GM13977 (cell line): ENCODE measurements around the gene FAM200C.

Source experiments
- DNase-seq: peaks from one replicate; pipeline ENCODE4 v3.0.0; 2012; ENCODE audit warnings: low spot score
- CTCF ChIP-seq: IDR thresholded peaks from 2 replicates; pipeline ENCODE4 v1.5.1; 2012; ENCODE audit warnings: mild to moderate bottlenecking, control low read depth; ENCODE audit not compliant: insufficient read depth; ENCODE audit errors: extremely low read depth, missing control alignments
- in situ Hi-C: fragments of 300-500 bp; cut with MboI; formaldehyde crosslinking; loops from one replicate; pipeline ENCODE4 v1.12.0; 2022; ENCODE audit warnings: low sequenced_read_pairs, low pct_unique_long_range_greater_than_20kb, mixed read lengths, inconsistent platforms; ENCODE audit not compliant: unreplicated experiment

The FAM200C gene

GRCh38 chr5:160363211-160363610 lies 36.6 kb downstream of the FAM200C start:
- in situ Hi-C loops, result no loop called here
- no peak for TF ChIP-seq CTCF
- DNase-seq, result no peak

GRCh38 chr5:160361624-160362228 lies 38.1 kb downstream of the FAM200C start:
- no peak for DNase-seq
- in situ Hi-C loops, result no loop called here
- TF ChIP-seq CTCF, result no peak

- DNase-seq, result no peak
- no peak for TF ChIP-seq CTCF
- in situ Hi-C loops, result no loop called here
Measured at GRCh38 chr5:160360310-160360709, 39.5 kb downstream of the FAM200C start.

- no peak for TF ChIP-seq CTCF
- in situ Hi-C loops, result no loop called here
- DNase-seq, result no peak
Measured at GRCh38 chr5:160359816-160360215, 40.0 kb downstream of the FAM200C start.

GRCh38 chr5:160359242-160359641 lies 40.6 kb downstream of the FAM200C start:
- in situ Hi-C loops, result no loop called here
- DNase-seq, result no peak
- no peak for TF ChIP-seq CTCF

GRCh38 chr5:160357861-160358411 lies 41.9 kb downstream of the FAM200C start:
- in situ Hi-C loops, result no loop called here
- TF ChIP-seq CTCF, result no peak
- no peak for DNase-seq
